Measurements from ENCODE around the gene HDAC3.

The HDAC3 gene

GRCh38 chr5:141585594-141585993 lies 51.1 kb downstream of the HDAC3 start:
- DNase-seq (ENCODE audit: low read depth, low spot score), result no peak
- POLR2A ChIA-PET, result no interaction called here
- CTCF ChIA-PET, result interaction anchor here (0.9 to 9.5 kb wide), 5 partner anchors 11 to 34 kb away, joined by 3 to 413 read pairs (median 6); partner anchors contain the start of gene DIAPH1
- H3K4me3 ChIP-seq (ENCODE audit: low read depth, low read length), result no peak overlapping the region
- no peak for TF ChIP-seq CTCF (IDR thresholded peaks at IDR 0.05; ENCODE audit: insufficient read depth, low read length, missing control alignments)

GRCh38 chr5:141574122-141574510 lies 62.5 kb downstream of the HDAC3 start:
- ChIA-PET CTCF (interaction anchor here (1.0 to 10.2 kb wide), 5 partner anchors 8 to 228 kb away, joined by 3 to 72 read pairs (median 6); partner anchors contain the start of gene DIAPH1), POLR2A (no interaction called here)
- no peak overlapping the region for H3K4me3 ChIP-seq (ENCODE audit: low read depth, low read length)
- DNase-seq (ENCODE audit: low read depth, low spot score), result no peak
- TF ChIP-seq CTCF (IDR thresholded peaks at IDR 0.05; ENCODE audit: insufficient read depth, low read length, missing control alignments), result no peak

- H3K4me3 ChIP-seq (ENCODE audit: low read depth, low read length), result no peak overlapping the region
- ChIA-PET CTCF (interaction anchor here (1.0 to 10.2 kb wide), 6 partner anchors 10 to 254 kb away, joined by 3 to 72 read pairs (median 6); no protein-coding TSS in a partner anchor), POLR2A (no interaction called here)
- DNase-seq (ENCODE audit: low read depth, low spot score), result no peak
- TF ChIP-seq CTCF (IDR thresholded peaks at IDR 0.05; ENCODE audit: insufficient read depth, low read length, missing control alignments), result no peak
These were observed 63.0 kb downstream of the HDAC3 start for GRCh38 chr5:141573489-141574121.
